Measurements from ENCODE around the gene PRKN.

Gene PRKN

GRCh38 chr6:162727322-162728182, at the start of gene PRKN, which contains the start of gene PACRG:
TSS of gene PRKN (minus strand) at chr6:162727766.
TSS of gene PACRG (plus strand) at chr6:162727974.
- DNase-seq (ENCODE audit: low read depth in 1 of 2, low spot score in 1 of 2) = peak; percentile 93 to 95

- no peak for DNase-seq (ENCODE audit: low read depth in 1 of 2, low spot score in 1 of 2)
Observed at GRCh38 chr6:162777091-162777490, 49.5 kb upstream of the PRKN start.

GRCh38 chr6:162773996-162774395, 46.4 kb upstream of the PRKN start:
- no peak for DNase-seq (ENCODE audit: low read depth in 1 of 2, low spot score in 1 of 2)

GRCh38 chr6:162772466-162772865, 44.9 kb upstream of the PRKN start:
- DNase-seq (ENCODE audit: low read depth in 1 of 2, low spot score in 1 of 2) = no peak

- DNase-seq (ENCODE audit: low read depth in 1 of 2, low spot score in 1 of 2) = no peak
Observed at GRCh38 chr6:162770955-162771354, 43.4 kb upstream of the PRKN start.

- DNase-seq (ENCODE audit: low read depth in 1 of 2, low spot score in 1 of 2) = no peak
Observed at GRCh38 chr6:162770136-162770535, 42.6 kb upstream of the PRKN start.

GRCh38 chr6:162753775-162754174, 26.2 kb upstream of the PRKN start:
- no peak for DNase-seq (ENCODE audit: low read depth in 1 of 2, low spot score in 1 of 2)

- DNase-seq (ENCODE audit: low read depth in 1 of 2, low spot score in 1 of 2) = no peak
Observed at GRCh38 chr6:162751211-162751859, 23.8 kb upstream of the PRKN start.

- no peak for DNase-seq (ENCODE audit: low read depth in 1 of 2, low spot score in 1 of 2)
Observed at GRCh38 chr6:162750776-162751175, 23.2 kb upstream of the PRKN start.

GRCh38 chr6:162736961-162737360, 9.4 kb upstream of the PRKN start:
- DNase-seq (ENCODE audit: low read depth in 1 of 2, low spot score in 1 of 2) = no peak

- no peak for DNase-seq (ENCODE audit: low read depth in 1 of 2, low spot score in 1 of 2)
Observed at GRCh38 chr6:162733489-162733888, 5.9 kb upstream of the PRKN start.

- no peak for DNase-seq (ENCODE audit: low read depth in 1 of 2, low spot score in 1 of 2)
Observed at GRCh38 chr6:162730502-162730901, 2.9 kb upstream of the PRKN start.

GRCh38 chr6:162728706-162729105, 1.1 kb upstream of the PRKN start:
- DNase-seq (ENCODE audit: low read depth in 1 of 2, low spot score in 1 of 2) = no peak

- no peak for DNase-seq (ENCODE audit: low read depth in 1 of 2, low spot score in 1 of 2)
Observed at GRCh38 chr6:162728197-162728596, 631 bp upstream of the PRKN start.

- DNase-seq (ENCODE audit: low read depth in 1 of 2, low spot score in 1 of 2) = no peak
Observed at GRCh38 chr6:162726947-162727321, 632 bp downstream of the PRKN start.

GRCh38 chr6:162722633-162723032, 4.9 kb downstream of the PRKN start:
- no peak for DNase-seq (ENCODE audit: low read depth in 1 of 2, low spot score in 1 of 2)

GRCh38 chr6:162722226-162722625, 5.3 kb downstream of the PRKN start:
- no peak for DNase-seq (ENCODE audit: low read depth in 1 of 2, low spot score in 1 of 2)

GRCh38 chr6:162721404-162721687, 6.2 kb downstream of the PRKN start:
- DNase-seq (ENCODE audit: low read depth in 1 of 2, low spot score in 1 of 2) = no peak

GRCh38 chr6:162719528-162719927, 8.0 kb downstream of the PRKN start:
- DNase-seq (ENCODE audit: low read depth in 1 of 2, low spot score in 1 of 2) = no peak

- no peak for DNase-seq (ENCODE audit: low read depth in 1 of 2, low spot score in 1 of 2)
Observed at GRCh38 chr6:162715601-162716000, 12.0 kb downstream of the PRKN start.

- DNase-seq (ENCODE audit: low read depth in 1 of 2, low spot score in 1 of 2) = no peak
Observed at GRCh38 chr6:162713974-162714780, 13.4 kb downstream of the PRKN start.

- DNase-seq (ENCODE audit: low read depth in 1 of 2, low spot score in 1 of 2) = no peak
Observed at GRCh38 chr6:162712694-162713093, 14.9 kb downstream of the PRKN start.

All from activated T-helper 1 cell treated with anti-CD3 and anti-CD28 coated beads, Interleukin-2, amount 50 U/mL, for 16 hours (primary cell).